Astrocyte of the cerebellum (primary cell): ENCODE data around the gene DHFR2.

ENCODE experiments used
- DNase-seq: peaks from one replicate; pipeline ENCODE4 v3.0.0-alpha.2; 2011; ENCODE audit warnings: low read depth
- H3K4me3 ChIP-seq: 2 replicates; pipeline ENCODE4 v1.5.1; 2011; ENCODE audit warnings: mild to moderate bottlenecking, low read depth, low read length, moderate library complexity
- in situ Hi-C: cut with HindIII; loops from 2 replicates; pipeline ENCODE4 v1.10.0; 2017; ENCODE audit warnings: low sequenced_read_pairs
- TF ChIP-seq, protein P1 (sequence below): IDR thresholded peaks from 2 replicates; pipeline ENCODE4 v1.5.1; 2012; ENCODE audit warnings: low read length, low read depth, moderate library complexity, mild to moderate bottlenecking; ENCODE audit errors: missing control alignments

DHFR2 gene

DNA sequence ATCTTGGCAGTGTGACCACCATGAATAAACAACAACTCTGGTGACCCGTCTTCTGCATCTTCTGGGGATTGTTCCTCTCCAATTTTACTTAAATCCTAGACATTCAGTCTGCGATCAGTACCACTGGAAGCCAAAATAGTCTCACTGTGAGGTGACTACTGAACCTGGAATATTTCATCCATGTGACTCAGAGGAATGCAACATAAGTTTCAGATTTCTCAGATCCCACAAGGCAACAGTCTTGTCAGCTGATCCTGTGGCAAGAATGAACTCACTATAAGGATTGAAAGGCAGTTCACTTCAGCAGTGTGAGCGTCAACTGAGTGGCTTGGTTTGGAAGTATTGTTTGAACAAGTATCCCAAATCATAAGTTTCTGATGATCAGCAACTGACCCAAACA, 13.3 kb upstream of the DHFR2 start:
- no peak overlapping the region for H3K4me3 ChIP-seq
- in situ Hi-C loops = no loop called here
- TF ChIP-seq, protein P1, sequence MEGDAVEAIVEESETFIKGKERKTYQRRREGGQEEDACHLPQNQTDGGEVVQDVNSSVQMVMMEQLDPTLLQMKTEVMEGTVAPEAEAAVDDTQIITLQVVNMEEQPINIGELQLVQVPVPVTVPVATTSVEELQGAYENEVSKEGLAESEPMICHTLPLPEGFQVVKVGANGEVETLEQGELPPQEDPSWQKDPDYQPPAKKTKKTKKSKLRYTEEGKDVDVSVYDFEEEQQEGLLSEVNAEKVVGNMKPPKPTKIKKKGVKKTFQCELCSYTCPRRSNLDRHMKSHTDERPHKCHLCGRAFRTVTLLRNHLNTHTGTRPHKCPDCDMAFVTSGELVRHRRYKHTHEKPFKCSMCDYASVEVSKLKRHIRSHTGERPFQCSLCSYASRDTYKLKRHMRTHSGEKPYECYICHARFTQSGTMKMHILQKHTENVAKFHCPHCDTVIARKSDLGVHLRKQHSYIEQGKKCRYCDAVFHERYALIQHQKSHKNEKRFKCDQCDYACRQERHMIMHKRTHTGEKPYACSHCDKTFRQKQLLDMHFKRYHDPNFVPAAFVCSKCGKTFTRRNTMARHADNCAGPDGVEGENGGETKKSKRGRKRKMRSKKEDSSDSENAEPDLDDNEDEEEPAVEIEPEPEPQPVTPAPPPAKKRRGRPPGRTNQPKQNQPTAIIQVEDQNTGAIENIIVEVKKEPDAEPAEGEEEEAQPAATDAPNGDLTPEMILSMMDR = no peak
- no peak for DNase-seq

DNA sequence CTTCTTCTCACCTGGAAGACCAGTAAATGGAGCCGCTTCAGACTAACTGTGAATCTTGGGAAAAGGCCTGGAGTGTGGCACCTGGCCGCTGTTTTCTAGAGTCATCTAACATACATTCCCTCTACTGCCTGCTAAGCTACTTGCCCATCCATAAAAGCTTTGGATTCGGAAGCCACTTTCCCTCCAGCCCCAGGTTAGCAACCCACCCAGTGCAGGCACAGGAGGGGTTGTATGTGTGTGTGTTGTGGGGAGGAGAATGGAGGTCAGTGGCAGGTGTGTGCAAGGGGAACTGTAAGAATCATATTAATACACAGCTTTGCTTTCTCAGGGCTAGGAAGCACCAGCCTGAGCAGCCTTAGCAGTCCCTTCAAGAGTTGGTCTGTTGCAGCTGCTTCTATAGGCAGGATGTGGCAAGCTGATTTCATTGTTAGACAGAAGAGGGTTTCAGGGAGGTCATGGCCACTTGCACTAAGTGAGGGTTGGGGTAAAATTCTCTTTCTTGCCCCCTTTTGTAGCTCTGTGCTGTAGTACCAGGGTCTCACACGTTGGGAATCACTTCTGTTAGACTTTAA, 9.1 kb upstream of the DHFR2 start:
- TF ChIP-seq, protein P1 = no peak
- no peak for DNase-seq
- H3K4me3 ChIP-seq = no peak overlapping the region
- in situ Hi-C loops = no loop called here

DNA sequence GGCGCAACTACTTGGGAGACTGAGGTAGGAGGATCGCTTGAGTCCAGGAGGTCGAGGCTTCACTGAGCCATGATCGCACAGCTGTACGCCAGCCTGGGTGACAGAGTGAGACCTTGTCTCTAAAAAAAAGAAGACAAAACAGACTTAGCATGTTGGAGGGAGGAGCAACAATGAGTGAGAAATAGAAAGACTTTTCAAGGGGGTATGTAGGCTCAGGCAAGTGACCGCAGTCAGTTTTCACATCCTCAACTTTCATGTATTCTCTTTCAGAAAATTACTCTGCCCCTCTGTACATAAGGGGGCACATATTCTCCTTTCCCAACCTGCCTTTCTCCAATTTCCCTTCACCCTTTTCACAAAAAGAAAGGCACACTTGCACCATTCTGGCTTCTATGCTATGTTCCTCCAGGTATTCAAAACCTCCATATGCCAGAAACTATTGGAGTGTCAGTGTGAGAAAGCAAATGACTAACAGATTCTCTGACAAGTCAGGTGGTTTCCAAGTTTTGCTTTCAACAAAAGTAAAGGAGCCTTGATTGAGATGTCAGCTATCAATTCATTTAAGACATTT, 7.7 kb upstream of the DHFR2 start:
- in situ Hi-C loops = no loop called here
- no peak overlapping the region for H3K4me3 ChIP-seq
- TF ChIP-seq, protein P1 = no peak

GRCh38 chr3:94069194-94069813, 6.6 kb upstream of the DHFR2 start:
- TF ChIP-seq, protein P1 = peak; percentile 20
- in situ Hi-C loops = no loop called here
- no peak overlapping the region for H3K4me3 ChIP-seq
- DNase-seq = no peak

More for the DNA sequence above, 7.7 kb upstream of the DHFR2 start:
- DNase-seq = no peak

GRCh38 chr3:94066506-94067500, 4.1 kb upstream of the DHFR2 start:
- TF ChIP-seq, protein P1 = no peak
- no peak overlapping the region for H3K4me3 ChIP-seq
- in situ Hi-C loops = no loop called here
- DNase-seq = no peak

- no peak overlapping the region for H3K4me3 ChIP-seq
- peak; percentile 24 for DNase-seq
- TF ChIP-seq, protein P1 = no peak
- in situ Hi-C loops = no loop called here
Measured at GRCh38 chr3:94065819-94066480, 3.2 kb upstream of the DHFR2 start.
